K562 (cell line): ENCODE data around the gene UBE2L3. TPM values are rescaled to one million over a fixed set of nuclear protein-coding genes. Genes with fewer than 3 reads are reported as not detected.

Experiments
- CHD2 ChIP-seq: IDR thresholded peaks from 2 replicates; pipeline ENCODE4 v1.6.1; 2011; ENCODE audit warnings: low read depth, low read length
- HDAC2 ChIP-seq: fragments of 450-650 bp; IDR thresholded peaks from 2 replicates; pipeline ENCODE4 v1.6.1; 2016; ENCODE audit warnings: mild to moderate bottlenecking
- JUN ChIP-seq, 2 experiments: sonication (generic) in 1 of 2; formaldehyde crosslinking in 1 of 2; IDR thresholded peaks; 2 replicates each; pipeline versions ENCODE4 v1.6.1 to v1.8.0; 2012 to 2022; ENCODE audit warnings: borderline replicate concordance in 2 of 2, mild to moderate bottlenecking in 2 of 2, improper control_type of control experiment in 1 of 2, low read depth in 1 of 2, low read length in 1 of 2, missing genetic modification reagents in 1 of 2
- ZNF561 ChIP-seq: fragments of 450-650 bp; formaldehyde crosslinking; conservative IDR thresholded peaks from 2 replicates; pipeline ENCODE4 v1.4.0; 2020; ENCODE audit warnings: mild to moderate bottlenecking, moderate library complexity
- ZNF583 ChIP-seq: fragments of 250-450 bp; sonication (Bioruptor Pico); IDR thresholded peaks from 2 replicates; pipeline ENCODE4 v1.4.0; 2020
- ZNF785 ChIP-seq: fragments of 250-450 bp; sonication (Bioruptor Pico); IDR thresholded peaks from 2 replicates; pipeline ENCODE4 v1.4.0; 2020; ENCODE audit warnings: mild to moderate bottlenecking
- polyA plus RNA-seq, 8 experiments: library from polyadenylated mRNA; depleted of rRNA in 4 of 8; stranded (reverse) in 5 of 8; unstranded in 3 of 8; fragments of >200 nt; fragmentation: Nextera tagmentation in 2 of 8; fragmentation: Illumina TruSeq in 1 of 8; extraction: Ambion mirVana in 2 of 8; extraction: Trizol in 1 of 8; gene quantifications; 2 replicates each; pipeline versions ENCODE4 v1.2.1 to v1.2.3, GENCODE V29; 2011 to 2014; ENCODE audit warnings: inconsistent platforms in 1 of 8, missing spikeins in 1 of 8
- total RNA-seq, 7 experiments: library from RNA; depleted of rRNA in 6 of 7; stranded (reverse); fragments of >200 nt in 6 of 7; fragmentation: Illumina TruSeq in 2 of 7; extraction: Trizol in 2 of 7; gene quantifications; 2 replicates each; pipeline versions ENCODE4 v1.2.1 to v1.2.3, GENCODE V29; 2011 to 2021; ENCODE audit warnings: low replicate concordance in 1 of 7
- TF ChIP-seq, protein P1 (sequence below): fragments of 450-650 bp; IDR thresholded peaks from 2 replicates; pipeline ENCODE4 v1.6.1; 2017; ENCODE audit warnings: antibody characterized with exemption, mild to moderate bottlenecking

UBE2L3 gene
- total and polyA plus RNA-seq, 9 of the 15 experiments (the other 6 are each of a cell fraction or from before 2014, with no cell fraction given), result 215 to 625 (median 285) TPM

GRCh38 chr22:21622919-21623647 lies 55.6 kb downstream of the UBE2L3 start (continued):
- TF ChIP-seq, protein P1, sequence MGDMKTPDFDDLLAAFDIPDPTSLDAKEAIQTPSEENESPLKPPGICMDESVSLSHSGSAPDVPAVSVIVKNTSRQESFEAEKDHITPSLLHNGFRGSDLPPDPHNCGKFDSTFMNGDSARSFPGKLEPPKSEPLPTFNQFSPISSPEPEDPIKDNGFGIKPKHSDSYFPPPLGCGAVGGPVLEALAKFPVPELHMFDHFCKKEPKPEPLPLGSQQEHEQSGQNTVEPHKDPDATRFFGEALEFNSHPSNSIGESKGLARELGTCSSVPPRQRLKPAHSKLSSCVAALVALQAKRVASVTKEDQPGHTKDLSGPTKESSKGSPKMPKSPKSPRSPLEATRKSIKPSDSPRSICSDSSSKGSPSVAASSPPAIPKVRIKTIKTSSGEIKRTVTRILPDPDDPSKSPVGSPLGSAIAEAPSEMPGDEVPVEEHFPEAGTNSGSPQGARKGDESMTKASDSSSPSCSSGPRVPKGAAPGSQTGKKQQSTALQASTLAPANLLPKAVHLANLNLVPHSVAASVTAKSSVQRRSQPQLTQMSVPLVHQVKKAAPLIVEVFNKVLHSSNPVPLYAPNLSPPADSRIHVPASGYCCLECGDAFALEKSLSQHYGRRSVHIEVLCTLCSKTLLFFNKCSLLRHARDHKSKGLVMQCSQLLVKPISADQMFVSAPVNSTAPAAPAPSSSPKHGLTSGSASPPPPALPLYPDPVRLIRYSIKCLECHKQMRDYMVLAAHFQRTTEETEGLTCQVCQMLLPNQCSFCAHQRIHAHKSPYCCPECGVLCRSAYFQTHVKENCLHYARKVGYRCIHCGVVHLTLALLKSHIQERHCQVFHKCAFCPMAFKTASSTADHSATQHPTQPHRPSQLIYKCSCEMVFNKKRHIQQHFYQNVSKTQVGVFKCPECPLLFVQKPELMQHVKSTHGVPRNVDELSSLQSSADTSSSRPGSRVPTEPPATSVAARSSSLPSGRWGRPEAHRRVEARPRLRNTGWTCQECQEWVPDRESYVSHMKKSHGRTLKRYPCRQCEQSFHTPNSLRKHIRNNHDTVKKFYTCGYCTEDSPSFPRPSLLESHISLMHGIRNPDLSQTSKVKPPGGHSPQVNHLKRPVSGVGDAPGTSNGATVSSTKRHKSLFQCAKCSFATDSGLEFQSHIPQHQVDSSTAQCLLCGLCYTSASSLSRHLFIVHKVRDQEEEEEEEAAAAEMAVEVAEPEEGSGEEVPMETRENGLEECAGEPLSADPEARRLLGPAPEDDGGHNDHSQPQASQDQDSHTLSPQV, result no peak
- TF ChIP-seq HDAC2, result no peak
- TF ChIP-seq CHD2, result peak; percentile 12
- TF ChIP-seq ZNF583 (CRISPR knock-in tag), result no peak
- 0 out of 2 replicates have a peak, but pooled peaks have one; percentile 6 for TF ChIP-seq JUN (IDR thresholded peaks at IDR 0.05; ENCODE audit: borderline replicate concordance, low read depth, low read length)
- TF ChIP-seq JUN (CRISPR knock-in tag; IDR thresholded peaks at IDR 0.05; ENCODE audit: borderline replicate concordance), result no peak
- TF ChIP-seq ZNF561 (CRISPR knock-in tag), result no peak
- no peak for TF ChIP-seq ZNF785 (CRISPR knock-in tag)
